ENCODE results near the gene BCAT1.

DNA sequence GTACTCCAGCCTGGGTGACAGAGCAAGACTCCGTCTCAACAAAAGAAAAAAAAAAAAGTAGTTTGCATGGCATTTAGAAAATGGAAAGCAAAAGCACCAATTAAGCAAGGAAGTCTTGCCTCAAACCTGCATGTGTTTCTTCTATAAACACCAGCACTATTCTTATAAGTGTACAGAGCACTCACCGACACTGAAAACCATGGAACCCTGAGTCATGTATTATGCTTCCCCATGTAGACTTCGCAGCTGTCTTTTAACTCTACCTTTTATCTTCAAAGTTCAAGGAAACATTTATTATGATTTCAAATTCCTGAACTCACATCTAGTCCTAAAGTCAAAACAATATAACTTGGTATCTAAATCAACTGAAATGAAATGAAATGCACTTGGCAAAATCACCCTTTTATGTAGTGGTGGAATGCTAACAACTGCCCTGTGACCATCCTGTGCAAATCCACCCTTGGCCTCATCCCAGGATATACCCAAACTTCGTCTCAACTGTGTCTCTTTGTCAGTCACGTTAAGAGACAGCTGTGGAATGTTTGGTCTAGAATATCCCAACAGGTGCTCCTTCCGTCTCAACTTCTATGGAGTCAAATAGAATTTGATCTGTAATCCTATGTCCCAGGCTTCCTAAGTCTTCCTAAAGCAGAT, 4.8 kb downstream of the BCAT1 start:
- TF ChIP-seq, protein P1, sequence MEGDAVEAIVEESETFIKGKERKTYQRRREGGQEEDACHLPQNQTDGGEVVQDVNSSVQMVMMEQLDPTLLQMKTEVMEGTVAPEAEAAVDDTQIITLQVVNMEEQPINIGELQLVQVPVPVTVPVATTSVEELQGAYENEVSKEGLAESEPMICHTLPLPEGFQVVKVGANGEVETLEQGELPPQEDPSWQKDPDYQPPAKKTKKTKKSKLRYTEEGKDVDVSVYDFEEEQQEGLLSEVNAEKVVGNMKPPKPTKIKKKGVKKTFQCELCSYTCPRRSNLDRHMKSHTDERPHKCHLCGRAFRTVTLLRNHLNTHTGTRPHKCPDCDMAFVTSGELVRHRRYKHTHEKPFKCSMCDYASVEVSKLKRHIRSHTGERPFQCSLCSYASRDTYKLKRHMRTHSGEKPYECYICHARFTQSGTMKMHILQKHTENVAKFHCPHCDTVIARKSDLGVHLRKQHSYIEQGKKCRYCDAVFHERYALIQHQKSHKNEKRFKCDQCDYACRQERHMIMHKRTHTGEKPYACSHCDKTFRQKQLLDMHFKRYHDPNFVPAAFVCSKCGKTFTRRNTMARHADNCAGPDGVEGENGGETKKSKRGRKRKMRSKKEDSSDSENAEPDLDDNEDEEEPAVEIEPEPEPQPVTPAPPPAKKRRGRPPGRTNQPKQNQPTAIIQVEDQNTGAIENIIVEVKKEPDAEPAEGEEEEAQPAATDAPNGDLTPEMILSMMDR (conservative IDR thresholded peaks at IDR 0.05): no peak
- TF ChIP-seq ZFX (IDR thresholded peaks at IDR 0.05): no peak
